Hepatocyte (in vitro differentiated cells): Measurements from ENCODE around the gene HOOK1. TPM values are rescaled to one million over a fixed set of nuclear protein-coding genes. Genes with fewer than 3 reads are reported as not detected.

Source experiments
- DNase-seq: peaks from one replicate; pipeline ENCODE4 v3.0.0-alpha.2; 2016; ENCODE audit warnings: low spot score
- H2AFZ ChIP-seq: fragments of 200-600 bp; sonication (generic); 2 replicates; pipeline ENCODE4 v1.6.0; 2016; ENCODE audit warnings: antibody characterized with exemption, mild to moderate bottlenecking
- H3K27ac ChIP-seq: fragments of 200-600 bp; sonication (generic); 2 replicates; pipeline ENCODE4 v1.5.1; 2016; ENCODE audit warnings: mild to moderate bottlenecking
- H3K27me3 ChIP-seq: fragments of 200-600 bp; sonication (generic); 2 replicates; pipeline ENCODE4 v1.6.1; 2016
- H3K36me3 ChIP-seq: fragments of 200-600 bp; sonication (generic); replicated peaks from 2 replicates; pipeline ENCODE4 v1.5.1; 2016; ENCODE audit warnings: low read depth; ENCODE audit not compliant: insufficient read depth
- H3K4me1 ChIP-seq: fragments of 200-600 bp; sonication (generic); 2 replicates; pipeline ENCODE4 v1.5.1; 2016; ENCODE audit warnings: mild to moderate bottlenecking, moderate library complexity; ENCODE audit not compliant: insufficient read depth
- H3K4me2 ChIP-seq: fragments of 200-600 bp; sonication (generic); 2 replicates; pipeline ENCODE4 v1.6.0; 2016
- H3K4me3 ChIP-seq: fragments of 200-600 bp; sonication (generic); 2 replicates; pipeline ENCODE4 v1.5.1; 2016; ENCODE audit warnings: mild to moderate bottlenecking
- H3K79me2 ChIP-seq: fragments of 200-600 bp; sonication (generic); 2 replicates; pipeline ENCODE4 v1.6.0; 2017; ENCODE audit warnings: mild to moderate bottlenecking
- H3K9me2 ChIP-seq: fragments of 200-600 bp; sonication (generic); replicated peaks from 2 replicates; pipeline ENCODE4 v1.6.0; 2017; ENCODE audit warnings: mild to moderate bottlenecking; ENCODE audit not compliant: insufficient read depth
- H3K9me3 ChIP-seq: fragments of 200-600 bp; sonication (generic); 2 replicates; pipeline ENCODE4 v1.5.1; 2016; ENCODE audit warnings: low read depth, mild to moderate bottlenecking
- H4K20me1 ChIP-seq: fragments of 200-600 bp; sonication (generic); 2 replicates; pipeline ENCODE4 v1.6.0; 2016; ENCODE audit warnings: mild to moderate bottlenecking; ENCODE audit not compliant: insufficient read depth, poor library complexity, severe bottlenecking
- EZH2 ChIP-seq: fragments of 200-600 bp; sonication (generic); IDR thresholded peaks from 2 replicates; pipeline ENCODE4 v1.6.1; 2016; ENCODE audit warnings: antibody characterized with exemption, mild to moderate bottlenecking, borderline replicate concordance
- EZH2phosphoT487 ChIP-seq: fragments of 200-600 bp; sonication (generic); IDR thresholded peaks from one replicate; pipeline ENCODE4 v1.6.1; 2018; ENCODE audit warnings: antibody characterized with exemption, mild to moderate bottlenecking, low read depth, moderate library complexity; ENCODE audit not compliant: unreplicated experiment, severe bottlenecking
- WGBS: methylation state at CpG from one replicate; pipeline ENCODE4 v1.1.6; 2016; ENCODE audit warnings: low lambda C conversion rate; ENCODE audit errors: missing lambda C conversion rate; 5-methylcytosine and 5-hydroxymethylcytosine counted together
- polyA plus RNA-seq: library from polyadenylated mRNA; unstranded; fragments of >200 nt; fragmentation: Nextera tagmentation; extraction: Ambion mirVana; gene quantifications from 2 replicates; pipeline ENCODE4 v1.2.1, GENCODE V29; 2016
- total RNA-seq: library from RNA; depleted of rRNA; stranded (reverse); fragments of >200 nt; gene quantifications from 2 replicates; pipeline ENCODE4 v1.2.3, GENCODE V29; 2014
- TF ChIP-seq, protein P1 (sequence below): fragments of 200-600 bp; sonication (generic); IDR thresholded peaks from 2 replicates; pipeline ENCODE4 v1.5.1; 2016; ENCODE audit warnings: antibody characterized with exemption, mild to moderate bottlenecking; ENCODE audit not compliant: poor library complexity

The HOOK1 gene
- total and polyA plus RNA-seq, 2 experiments from 2014 or later = 12.8 to 36.8 TPM

DNA sequence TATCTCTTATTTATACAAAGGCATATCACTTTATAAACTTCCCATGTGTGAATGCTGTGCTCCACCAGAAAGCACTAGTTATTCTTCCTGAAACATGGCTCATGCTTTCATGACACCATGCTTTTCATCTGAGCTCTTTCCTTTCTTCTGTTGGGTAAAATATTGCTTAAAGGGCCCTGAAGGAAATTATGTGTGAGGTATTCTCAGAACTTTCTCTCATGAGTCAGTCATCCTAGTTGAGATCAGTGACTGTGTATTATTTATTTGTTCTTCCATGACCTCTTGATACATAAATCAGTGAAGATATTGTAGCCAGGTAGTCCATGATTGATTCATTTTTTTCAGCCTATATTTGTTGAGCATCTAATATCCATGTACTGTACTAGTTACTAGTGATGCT lies 57.0 kb downstream of the HOOK1 start:
- TF ChIP-seq, protein P1, sequence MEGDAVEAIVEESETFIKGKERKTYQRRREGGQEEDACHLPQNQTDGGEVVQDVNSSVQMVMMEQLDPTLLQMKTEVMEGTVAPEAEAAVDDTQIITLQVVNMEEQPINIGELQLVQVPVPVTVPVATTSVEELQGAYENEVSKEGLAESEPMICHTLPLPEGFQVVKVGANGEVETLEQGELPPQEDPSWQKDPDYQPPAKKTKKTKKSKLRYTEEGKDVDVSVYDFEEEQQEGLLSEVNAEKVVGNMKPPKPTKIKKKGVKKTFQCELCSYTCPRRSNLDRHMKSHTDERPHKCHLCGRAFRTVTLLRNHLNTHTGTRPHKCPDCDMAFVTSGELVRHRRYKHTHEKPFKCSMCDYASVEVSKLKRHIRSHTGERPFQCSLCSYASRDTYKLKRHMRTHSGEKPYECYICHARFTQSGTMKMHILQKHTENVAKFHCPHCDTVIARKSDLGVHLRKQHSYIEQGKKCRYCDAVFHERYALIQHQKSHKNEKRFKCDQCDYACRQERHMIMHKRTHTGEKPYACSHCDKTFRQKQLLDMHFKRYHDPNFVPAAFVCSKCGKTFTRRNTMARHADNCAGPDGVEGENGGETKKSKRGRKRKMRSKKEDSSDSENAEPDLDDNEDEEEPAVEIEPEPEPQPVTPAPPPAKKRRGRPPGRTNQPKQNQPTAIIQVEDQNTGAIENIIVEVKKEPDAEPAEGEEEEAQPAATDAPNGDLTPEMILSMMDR = no peak
- TF ChIP-seq EZH2 = no peak
- no peak for TF ChIP-seq EZH2phosphoT487
- no peak overlapping the region for H2AFZ ChIP-seq
- H3K79me2 ChIP-seq = no peaks in the 10 kb centered on the region
- no peaks in the 10 kb centered on the region for H3K36me3 ChIP-seq
- no peaks in the 10 kb centered on the region for H3K9me3 ChIP-seq
- H3K9me2 ChIP-seq = no peaks in the 10 kb centered on the region
- no peak overlapping the region for H3K4me3 ChIP-seq
- no peak for DNase-seq
- no peak overlapping the region for H3K27ac ChIP-seq
- H3K27me3 ChIP-seq = no peaks in the 10 kb centered on the region
- no peaks in the 10 kb centered on the region for H4K20me1 ChIP-seq
- no peaks in the 10 kb centered on the region for H3K4me1 ChIP-seq
- no peak overlapping the region for H3K4me2 ChIP-seq

DNA sequence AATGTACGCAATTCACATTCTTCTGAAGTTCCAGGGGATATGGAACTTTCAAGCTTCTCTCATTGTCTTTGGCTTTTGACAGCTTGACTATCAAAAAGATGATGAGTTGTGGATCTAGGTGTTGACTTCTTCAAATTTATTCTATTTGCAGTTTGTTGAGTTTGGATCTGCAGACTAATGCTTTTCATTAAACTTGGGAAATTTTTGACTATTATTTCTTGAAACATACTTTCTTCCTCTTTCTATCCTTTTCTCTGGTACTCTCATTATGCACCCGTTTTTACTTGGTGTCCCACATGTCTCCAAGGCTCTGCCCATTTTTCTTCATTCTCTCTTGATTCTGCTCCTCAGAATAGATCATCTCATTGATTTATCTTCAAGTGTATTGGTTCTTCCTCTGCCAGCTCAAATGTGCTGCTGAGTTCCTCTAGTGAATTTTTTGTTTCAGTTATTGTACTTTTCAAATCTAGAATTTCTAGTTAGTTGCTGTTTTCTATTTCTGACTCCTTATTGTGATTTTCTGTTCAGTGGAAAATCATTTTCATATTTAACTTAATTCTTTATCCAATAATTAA lies 62.4 kb downstream of the HOOK1 start:
- DNase-seq = no peak
- no peaks in the 10 kb centered on the region for H3K4me1 ChIP-seq
- no peak overlapping the region for H2AFZ ChIP-seq
- H3K27me3 ChIP-seq = no peaks in the 10 kb centered on the region
- WGBS = 83% methylated on average over 2 of the region's 2 CpGs
- no peaks in the 10 kb centered on the region for H3K36me3 ChIP-seq
- no peaks in the 10 kb centered on the region for H4K20me1 ChIP-seq
- H3K27ac ChIP-seq = no peak overlapping the region
- no peak overlapping the region for H3K4me3 ChIP-seq
- no peaks in the 10 kb centered on the region for H3K79me2 ChIP-seq
- H3K4me2 ChIP-seq = no peak overlapping the region
- H3K9me2 ChIP-seq = no peaks in the 10 kb centered on the region
- H3K9me3 ChIP-seq = peaks cover 4% of the 10 kb centered on the region
- TF ChIP-seq EZH2phosphoT487 (no peak), EZH2 (no peak)
- TF ChIP-seq, protein P1 = no peak

DNA sequence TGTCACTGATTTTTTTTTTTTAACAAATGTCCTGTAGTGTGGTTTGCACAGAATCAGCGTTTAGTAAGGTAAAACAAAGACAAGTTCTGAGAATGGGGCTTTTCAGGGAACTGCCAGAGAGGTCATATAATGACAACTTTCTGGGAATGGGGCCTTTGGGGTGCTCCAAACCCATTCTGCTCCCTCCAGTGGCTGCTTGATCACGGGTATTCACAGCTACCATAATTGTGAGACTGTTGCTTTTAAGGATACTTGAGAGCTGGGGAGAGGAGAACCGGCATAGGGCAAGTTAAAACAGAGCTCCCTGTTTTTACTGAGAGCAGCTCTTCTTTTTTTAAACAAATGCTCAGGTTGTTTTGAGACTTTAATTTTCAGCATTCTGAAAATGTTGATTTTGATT lies 63.6 kb downstream of the HOOK1 start:
- Histone ChIP-seq H3K4me2 (no peak overlapping the region), H2AFZ (no peak overlapping the region), H4K20me1 (no peaks in the 10 kb centered on the region), H3K36me3 (no peaks in the 10 kb centered on the region), H3K27ac (no peak overlapping the region), H3K9me3 (peaks cover 4% of the 10 kb centered on the region), H3K79me2 (no peaks in the 10 kb centered on the region), H3K27me3 (no peaks in the 10 kb centered on the region), H3K9me2 (no peaks in the 10 kb centered on the region), H3K4me3 (no peak overlapping the region), H3K4me1 (no peaks in the 10 kb centered on the region)
- 81% methylated on average over 3 of the region's 3 CpGs for WGBS
- no peak for DNase-seq
- TF ChIP-seq EZH2 = no peak
- TF ChIP-seq, protein P1 = no peak
- no peak for TF ChIP-seq EZH2phosphoT487

DNA sequence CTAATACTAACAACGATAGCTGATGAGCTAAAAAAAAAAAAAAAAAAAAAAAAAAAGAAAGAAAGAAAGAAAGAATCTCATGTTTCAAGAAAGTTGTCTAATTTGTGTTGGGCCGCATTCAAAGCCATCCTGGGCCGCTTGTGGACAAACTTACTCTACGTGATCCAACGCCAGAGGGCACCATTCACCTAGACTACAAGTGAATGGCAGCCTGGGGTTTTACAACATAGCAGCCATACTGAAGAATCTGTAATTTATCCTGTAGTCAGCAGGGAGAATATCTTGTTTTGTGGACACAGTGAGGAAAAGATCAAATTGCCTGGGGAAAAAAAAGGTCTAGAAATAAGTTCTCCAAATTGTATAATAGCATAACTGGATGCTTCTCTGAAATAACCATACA lies 64.8 kb downstream of the HOOK1 start:
- peak; percentile 91 for DNase-seq
- Histone ChIP-seq H3K36me3 (no peaks in the 10 kb centered on the region), H3K4me3 (no peak overlapping the region), H3K79me2 (no peaks in the 10 kb centered on the region), H2AFZ (no peak overlapping the region), H3K9me3 (peaks cover 4% of the 10 kb centered on the region), H3K27ac (no peak overlapping the region), H4K20me1 (no peaks in the 10 kb centered on the region), H3K9me2 (no peaks in the 10 kb centered on the region), H3K4me2 (no peak overlapping the region), H3K27me3 (no peaks in the 10 kb centered on the region), H3K4me1 (no peaks in the 10 kb centered on the region)
- WGBS = 21% methylated on average over 5 of the region's 5 CpGs
- no peak for TF ChIP-seq EZH2
- TF ChIP-seq, protein P1 = peak; percentile 71
- no peak for TF ChIP-seq EZH2phosphoT487
